Trophoblast cell (in vitro differentiated cells and primary cell): Measurements from ENCODE around the gene MAP7D1.

Source experiments
- DNase-seq, 2 donors: peaks; one replicate each; pipeline ENCODE4 v3.0.0-alpha.2; 2016
- H2AFZ ChIP-seq: 2 replicates; pipeline ENCODE4 v1.6.1; 2013; ENCODE audit warnings: low read length, moderate library complexity, mild to moderate bottlenecking; ENCODE audit not compliant: insufficient read depth, poor library complexity
- H2AK5ac ChIP-seq: 2 replicates; pipeline ENCODE4 v1.6.1; 2013; ENCODE audit warnings: mild to moderate bottlenecking, low read length
- H2BK120ac ChIP-seq: 2 replicates; pipeline ENCODE4 v1.6.1; 2013; ENCODE audit warnings: low read length, mild to moderate bottlenecking, moderate library complexity; ENCODE audit not compliant: insufficient read depth, poor library complexity
- H2BK12ac ChIP-seq: 2 replicates; pipeline ENCODE4 v1.6.1; 2013; ENCODE audit warnings: mild to moderate bottlenecking, low read length, moderate library complexity
- H2BK5ac ChIP-seq: 2 replicates; pipeline ENCODE4 v1.6.1; 2013; ENCODE audit warnings: low read length, low read depth, moderate library complexity, mild to moderate bottlenecking; ENCODE audit not compliant: poor library complexity
- H3K14ac ChIP-seq: 2 replicates; pipeline ENCODE4 v1.6.1; 2013; ENCODE audit warnings: mild to moderate bottlenecking, low read length
- H3K18ac ChIP-seq: 2 replicates; pipeline ENCODE4 v1.6.1; 2013; ENCODE audit warnings: mild to moderate bottlenecking, low read length
- H3K23ac ChIP-seq: 2 replicates; pipeline ENCODE4 v1.6.1; 2013; ENCODE audit warnings: low read length
- H3K27ac ChIP-seq: 2 replicates; pipeline ENCODE4 v1.5.1; 2013; ENCODE audit warnings: low read depth, mild to moderate bottlenecking, inconsistent platforms, low read length, moderate library complexity
- H3K27me3 ChIP-seq: 2 replicates; pipeline ENCODE4 v1.6.1; 2013; ENCODE audit warnings: inconsistent platforms, mild to moderate bottlenecking, low read length, moderate library complexity; ENCODE audit not compliant: insufficient read depth
- H3K36me3 ChIP-seq, 2 experiments: 1 replicate in 1 of 2; 2 replicates in 1 of 2; pipeline ENCODE4 v1.6.1; 2013; ENCODE audit warnings: low read length in 2 of 2, mild to moderate bottlenecking in 2 of 2, moderate library complexity in 1 of 2; ENCODE audit not compliant: insufficient read depth in 2 of 2, control insufficient read depth in 1 of 2
- H3K4ac ChIP-seq: 2 replicates; pipeline ENCODE4 v1.6.1; 2013; ENCODE audit warnings: low read depth, mild to moderate bottlenecking, low read length, moderate library complexity
- H3K4me1 ChIP-seq, 2 experiments: 1 replicate in 1 of 2; 2 replicates in 1 of 2; pipeline ENCODE4 v1.6.1; 2013; ENCODE audit warnings: low read length in 2 of 2, mild to moderate bottlenecking in 2 of 2, moderate library complexity in 1 of 2; ENCODE audit not compliant: insufficient read depth in 2 of 2, control insufficient read depth in 1 of 2
- H3K4me2 ChIP-seq: 2 replicates; pipeline ENCODE4 v1.6.1; 2013; ENCODE audit warnings: inconsistent platforms, mild to moderate bottlenecking, low read length, moderate library complexity
- H3K4me3 ChIP-seq: 2 replicates; pipeline ENCODE4 v1.5.1; 2013; ENCODE audit warnings: mild to moderate bottlenecking, low read depth, low read length, inconsistent platforms
- H3K79me1 ChIP-seq: one replicate; pipeline ENCODE4 v1.6.1; 2013; ENCODE audit warnings: low read length
- H3K79me2 ChIP-seq: 2 replicates; pipeline ENCODE4 v1.6.1; 2013; ENCODE audit warnings: low read length, mild to moderate bottlenecking; ENCODE audit not compliant: control insufficient read depth, insufficient read depth, poor library complexity
- H3K9ac ChIP-seq: 2 replicates; pipeline ENCODE4 v1.6.1; 2013; ENCODE audit warnings: mild to moderate bottlenecking, low read length
- H3K9me3 ChIP-seq: 2 replicates; pipeline ENCODE4 v1.6.1; 2013; ENCODE audit warnings: low read depth, mild to moderate bottlenecking, control low read depth, inconsistent platforms, low read length; ENCODE audit not compliant: insufficient read depth
- H4K12ac ChIP-seq: 2 replicates; pipeline ENCODE4 v1.6.1; 2013; ENCODE audit warnings: low read depth, mild to moderate bottlenecking, low read length, moderate library complexity
- H4K8ac ChIP-seq: 2 replicates; pipeline ENCODE4 v1.6.1; 2013; ENCODE audit warnings: low read depth, mild to moderate bottlenecking, low read length, moderate library complexity
- H4K91ac ChIP-seq: one replicate; pipeline ENCODE4 v1.6.1; 2013; ENCODE audit warnings: low read depth, mild to moderate bottlenecking, low read length, moderate library complexity
- WGBS: extraction: QIAGEN DNeasy Blood & Tissue Kit; methylation state at CpG from one replicate; pipeline ENCODE4 v1.1.7; 2013; ENCODE audit warnings: missing lambda C conversion rate; ENCODE audit not compliant: insufficient read length, insufficient coverage; ENCODE audit errors: extremely low coverage; 5-methylcytosine and 5-hydroxymethylcytosine counted together

Gene MAP7D1

GRCh38 chr1:36172983-36173382 is 17.0 kb downstream of the MAP7D1 start:
- Histone ChIP-seq H3K23ac (no peak overlapping the region), H4K8ac (no peak overlapping the region), H2AFZ (no peak overlapping the region), H3K4me1 (peaks cover 0 to 6% of the 10 kb centered on the region in 2 experiments), H2AK5ac (no peak overlapping the region), H2BK12ac (no peak overlapping the region), H2BK5ac (no peak overlapping the region), H3K36me3 (peaks cover 74 to 85% of the 10 kb centered on the region in 2 experiments), H3K79me2 (peaks cover 3% of the 10 kb centered on the region), H4K91ac (no peak overlapping the region), H3K9ac (no peak overlapping the region), H3K14ac (no peak overlapping the region), H3K27ac (no peak overlapping the region), H3K4me3 (no peak overlapping the region), H3K18ac (no peak overlapping the region), H3K79me1 (no peaks in the 10 kb centered on the region), H3K27me3 (no peaks in the 10 kb centered on the region), H4K12ac (no peak overlapping the region), H2BK120ac (no peak overlapping the region), H3K9me3 (no peaks in the 10 kb centered on the region), H3K4me2 (no peak overlapping the region), H3K4ac (no peak overlapping the region)
- no peak for DNase-seq
- no CpG with 5 or more reads among the region's 2 CpGs for WGBS

GRCh38 chr1:36174713-36175112 is 18.8 kb downstream of the MAP7D1 start:
- Histone ChIP-seq H2BK5ac (no peak overlapping the region), H3K4me1 (peaks cover 4 to 6% of the 10 kb centered on the region in 2 experiments), H2AFZ (no peak overlapping the region), H3K9ac (no peak overlapping the region), H3K23ac (no peak overlapping the region), H3K4me2 (no peak overlapping the region), H3K27me3 (no peaks in the 10 kb centered on the region), H3K4me3 (no peak overlapping the region), H2BK120ac (no peak overlapping the region), H3K18ac (no peak overlapping the region), H3K9me3 (no peaks in the 10 kb centered on the region), H3K14ac (no peak overlapping the region), H3K79me2 (no peaks in the 10 kb centered on the region), H2AK5ac (no peak overlapping the region), H4K12ac (no peak overlapping the region), H3K36me3 (peaks cover 84 to 94% of the 10 kb centered on the region in 2 experiments), H2BK12ac (no peak overlapping the region), H3K27ac (no peak overlapping the region), H4K91ac (no peak overlapping the region), H3K4ac (no peak overlapping the region), H4K8ac (no peak overlapping the region), H3K79me1 (no peaks in the 10 kb centered on the region)
- no CpG with 5 or more reads among the region's 11 CpGs for WGBS
- no peak for DNase-seq

GRCh38 chr1:36175137-36176095 is 19.5 kb downstream of the MAP7D1 start:
- Histone ChIP-seq H3K18ac (no peak overlapping the region), H3K4me2 (no peak overlapping the region), H3K4ac (no peak overlapping the region), H3K79me2 (no peaks in the 10 kb centered on the region), H3K79me1 (no peaks in the 10 kb centered on the region), H3K9ac (no peak overlapping the region), H3K9me3 (no peaks in the 10 kb centered on the region), H4K12ac (no peak overlapping the region), H2BK5ac (no peak overlapping the region), H3K23ac (no peak overlapping the region), H3K27ac (no peak overlapping the region), H2BK12ac (no peak overlapping the region), H4K8ac (no peak overlapping the region), H3K14ac (no peak overlapping the region), H3K27me3 (no peaks in the 10 kb centered on the region), H2BK120ac (no peak overlapping the region), H2AK5ac (no peak overlapping the region), H2AFZ (no peak overlapping the region), H4K91ac (no peak overlapping the region), H3K36me3 (peaks cover 88 to 96% of the 10 kb centered on the region in 2 experiments), H3K4me3 (no peak overlapping the region), H3K4me1 (peaks cover 4 to 6% of the 10 kb centered on the region in 2 experiments)
- no peak for DNase-seq
- WGBS, result no CpG with 5 or more reads among the region's 11 CpGs

- Histone ChIP-seq H3K4ac (no peak overlapping the region), H3K14ac (no peak overlapping the region), H4K91ac (no peak overlapping the region), H2BK120ac (no peak overlapping the region), H3K18ac (no peak overlapping the region), H2BK12ac (no peak overlapping the region), H3K79me1 (no peaks in the 10 kb centered on the region), H3K9ac (no peak overlapping the region), H2BK5ac (no peak overlapping the region), H3K36me3 (peaks cover 89 to 96% of the 10 kb centered on the region in 2 experiments), H2AFZ (no peak overlapping the region), H2AK5ac (no peak overlapping the region), H3K4me3 (no peak overlapping the region), H3K4me1 (peaks cover 4 to 6% of the 10 kb centered on the region in 2 experiments), H3K79me2 (no peaks in the 10 kb centered on the region), H4K8ac (no peak overlapping the region), H3K27me3 (no peaks in the 10 kb centered on the region), H4K12ac (no peak overlapping the region), H3K9me3 (no peaks in the 10 kb centered on the region), H3K4me2 (no peak overlapping the region), H3K27ac (no peak overlapping the region), H3K23ac (no peak overlapping the region)
- DNase-seq, result no peak
- no CpG with 5 or more reads among the region's 76 CpGs for WGBS
Measured at GRCh38 chr1:36176106-36176949, 20.4 kb downstream of the MAP7D1 start.
